ENCODE data around the gene MPP4.

- TF ChIP-seq CTCF (IDR thresholded peaks at IDR 0.05; ENCODE audit: borderline replicate concordance, extremely low read depth, low read length, poor library complexity, severe bottlenecking): no peak
- no peak for TF ChIP-seq EZH2 (IDR thresholded peaks at IDR 0.05; ENCODE audit: borderline replicate concordance, low read depth, low read length, severe bottlenecking)
Observed at GRCh38 chr2:201734111-201734510, 35.7 kb upstream of the MPP4 start.

Data from DND-41 (cell line).